ENCODE data around the gene ENDOV. TPM values are rescaled to one million over a fixed set of nuclear protein-coding genes. Genes with fewer than 3 reads are reported as not detected.

ENDOV gene
- total and polyA plus RNA-seq, 9 donors, result 8.9 to 24.1 (median 20.8) TPM

DNA sequence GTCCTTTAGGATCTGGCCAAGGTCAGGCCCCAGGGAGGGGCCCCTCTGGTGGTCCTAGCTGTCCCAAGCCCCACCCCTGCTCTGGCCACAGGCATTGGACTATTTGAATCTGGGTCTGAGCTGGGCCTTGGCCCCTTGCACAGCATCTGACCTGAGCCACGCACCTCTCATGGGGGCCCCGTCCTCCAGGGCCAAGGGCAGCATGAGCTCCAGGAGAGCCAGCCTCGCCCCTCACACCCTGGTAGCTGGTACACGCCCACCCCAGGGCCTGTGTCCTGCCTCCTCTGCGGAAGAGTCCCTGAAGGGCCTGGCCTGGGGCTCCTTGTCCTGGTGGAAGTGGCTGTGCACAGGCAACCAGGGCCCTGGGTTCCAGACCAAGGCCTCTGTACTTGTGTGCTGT lies 23.8 kb downstream of the ENDOV start:
- Histone ChIP-seq H3K36me3 (no peaks in the 10 kb centered on the region), H3K9me3 (no peaks in the 10 kb centered on the region), H3K27me3 (no peaks in the 10 kb centered on the region), H3K4me3 (no peak overlapping the region), H3K4me1 (ENCODE audit: insufficient read depth) (no peaks in the 10 kb centered on the region), H3K27ac (no peak overlapping the region)
- WGBS, 3 donors, result 96 to 100% (median 97%) methylated on average over 4 to 5 of the region's 5 CpGs
- TF ChIP-seq, protein P1, sequence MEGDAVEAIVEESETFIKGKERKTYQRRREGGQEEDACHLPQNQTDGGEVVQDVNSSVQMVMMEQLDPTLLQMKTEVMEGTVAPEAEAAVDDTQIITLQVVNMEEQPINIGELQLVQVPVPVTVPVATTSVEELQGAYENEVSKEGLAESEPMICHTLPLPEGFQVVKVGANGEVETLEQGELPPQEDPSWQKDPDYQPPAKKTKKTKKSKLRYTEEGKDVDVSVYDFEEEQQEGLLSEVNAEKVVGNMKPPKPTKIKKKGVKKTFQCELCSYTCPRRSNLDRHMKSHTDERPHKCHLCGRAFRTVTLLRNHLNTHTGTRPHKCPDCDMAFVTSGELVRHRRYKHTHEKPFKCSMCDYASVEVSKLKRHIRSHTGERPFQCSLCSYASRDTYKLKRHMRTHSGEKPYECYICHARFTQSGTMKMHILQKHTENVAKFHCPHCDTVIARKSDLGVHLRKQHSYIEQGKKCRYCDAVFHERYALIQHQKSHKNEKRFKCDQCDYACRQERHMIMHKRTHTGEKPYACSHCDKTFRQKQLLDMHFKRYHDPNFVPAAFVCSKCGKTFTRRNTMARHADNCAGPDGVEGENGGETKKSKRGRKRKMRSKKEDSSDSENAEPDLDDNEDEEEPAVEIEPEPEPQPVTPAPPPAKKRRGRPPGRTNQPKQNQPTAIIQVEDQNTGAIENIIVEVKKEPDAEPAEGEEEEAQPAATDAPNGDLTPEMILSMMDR (IDR thresholded peaks at IDR 0.05), result no peak
- no peak for DNase-seq
- intact Hi-C loops (cut with DNase I), result loop anchor here in 1 of 4 donors (10.0 kb wide), 1 partner anchor 666 kb away; no protein-coding TSS in a partner anchor

GRCh38 chr17:80439499-80439898 lies 24.5 kb downstream of the ENDOV start:
- DNase-seq, result no peak
- intact Hi-C loops (cut with DNase I), result loop anchor here in 1 of 4 donors (10.0 kb wide), 1 partner anchor 665 kb away; no protein-coding TSS in a partner anchor

GRCh38 chr17:80441133-80441578 lies 26.2 kb downstream of the ENDOV start:
- WGBS, 3 donors, result 16 to 19% (median 17%) methylated on average over 14 of the region's 14 CpGs
- Histone ChIP-seq H3K9me3 (no peaks in the 10 kb centered on the region), H3K4me1 (ENCODE audit: insufficient read depth) (no peaks in the 10 kb centered on the region), H3K36me3 (no peaks in the 10 kb centered on the region), H3K4me3 (no peak overlapping the region), H3K27me3 (no peaks in the 10 kb centered on the region), H3K27ac (no peak overlapping the region)
- intact Hi-C loops (cut with DNase I), result no loop called here
- DNase-seq, result peak in 4 of 5 donors; percentile 52 to 77 (median 74)
- TF ChIP-seq EP300 (IDR thresholded peaks at IDR 0.05), result no peak
- TF ChIP-seq, protein P1 (IDR thresholded peaks at IDR 0.05), result no peak

More at GRCh38 chr17:80439499-80439898, 24.5 kb downstream of the ENDOV start:
- H3K4me3 ChIP-seq, result no peak overlapping the region
- H3K4me1 ChIP-seq (ENCODE audit: insufficient read depth), result no peaks in the 10 kb centered on the region
- no peak overlapping the region for H3K27ac ChIP-seq
- no peaks in the 10 kb centered on the region for H3K36me3 ChIP-seq
- 65 to 76% (median 66%) methylated on average over 9 of the region's 9 CpGs for WGBS, 3 donors
- TF ChIP-seq POLR2A (IDR thresholded peaks at IDR 0.05), result no peak
- TF ChIP-seq, protein P1 (IDR thresholded peaks at IDR 0.05), result no peak
- TF ChIP-seq EP300 (IDR thresholded peaks at IDR 0.05), result no peak
- H3K27me3 ChIP-seq, result no peaks in the 10 kb centered on the region
- no peaks in the 10 kb centered on the region for H3K9me3 ChIP-seq

GRCh38 chr17:80441598-80442322 lies 26.8 kb downstream of the ENDOV start:
- intact Hi-C loops (cut with DNase I), result no loop called here

More at GRCh38 chr17:80441598-80442322, 26.8 kb downstream of the ENDOV start:
- TF ChIP-seq EP300 (IDR thresholded peaks at IDR 0.05) (no peak), POLR2A (IDR thresholded peaks at IDR 0.05) (no peak)
- TF ChIP-seq, protein P1 (IDR thresholded peaks at IDR 0.05), result no peak
- Histone ChIP-seq H3K9me3 (no peaks in the 10 kb centered on the region), H3K36me3 (no peaks in the 10 kb centered on the region), H3K4me3 (no peak overlapping the region), H3K27ac (no peak overlapping the region), H3K4me1 (ENCODE audit: insufficient read depth) (no peaks in the 10 kb centered on the region), H3K27me3 (no peaks in the 10 kb centered on the region)
- WGBS, 3 donors, result 86 to 91% (median 87%) methylated on average over 14 of the region's 14 CpGs
- no peak for DNase-seq

Data from ovary (tissue), 9 donors.